ENCODE measurements around the gene MFSD6L. TPM values are rescaled to one million over a fixed set of nuclear protein-coding genes. Genes with fewer than 3 reads are reported as not detected.
A peak's percentile ranks its signal among the peaks of the same experiment; 100 is the strongest.

Gene MFSD6L
- total and polyA plus RNA-seq, 12 donors = 0.03 to 0.28 (median 0.15) TPM; not detected in 7

- no peak for TF ChIP-seq CTCF (IDR thresholded peaks at IDR 0.05)
- Histone ChIP-seq H3K4me3 (no peak overlapping the region), H3K36me3 (peaks cover 0 to 27% (median 0%) of the 10 kb centered on the region in 9 donors), H3K27ac (no peak overlapping the region), H3K4me1 (peaks cover 0 to 23% (median 0%) of the 10 kb centered on the region in 9 donors), H3K27me3 (peaks cover 0 to under 1% (median 0%) of the 10 kb centered on the region in 7 donors), H3K9me3 (no peaks in the 10 kb centered on the region)
- intact Hi-C loops (cut with DNase I) = no loop called here
- 94 to 98% methylated on average over 12 of the region's 12 CpGs for WGBS, 2 donors
- ATAC-seq (no peak), DNase-seq (no peak)
Measured at GRCh38 chr17:8838551-8839095, 39.5 kb upstream of the MFSD6L start.

DNA sequence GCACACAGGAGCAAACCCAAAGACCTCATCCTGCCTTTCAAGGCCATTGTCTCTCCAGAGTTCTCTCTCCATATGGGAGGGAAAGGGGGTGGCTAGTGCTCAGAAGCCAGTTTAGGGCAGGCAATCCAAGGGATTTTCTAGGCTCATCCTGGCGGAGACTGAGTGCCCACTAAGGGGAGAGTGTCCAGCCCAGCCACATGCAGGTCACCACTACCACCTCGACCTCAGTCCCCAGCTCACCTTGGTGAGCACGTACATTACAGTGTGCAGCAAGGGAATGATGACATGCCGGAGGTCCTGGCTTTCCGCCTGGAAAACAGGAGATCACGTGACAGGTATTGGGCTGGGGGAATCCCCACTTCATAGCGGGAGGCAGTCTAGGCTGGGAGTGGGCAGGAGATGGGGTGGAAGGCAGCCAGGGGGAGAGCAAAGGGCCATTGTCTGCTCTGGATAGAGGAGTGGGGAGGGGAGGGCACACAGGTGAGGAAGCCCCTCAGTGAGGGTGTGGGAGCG is 38.5 kb upstream of the MFSD6L start:
- TF ChIP-seq CTCF (IDR thresholded peaks at IDR 0.05) = no peak
- Histone ChIP-seq H3K4me1 (peaks cover 0 to 13% (median 0%) of the 10 kb centered on the region in 9 donors), H3K4me3 (no peak overlapping the region), H3K27ac (no peak overlapping the region), H3K36me3 (peaks cover 0 to 27% (median 0%) of the 10 kb centered on the region in 9 donors), H3K27me3 (peaks cover 0 to 11% (median 5%) of the 10 kb centered on the region in 7 donors), H3K9me3 (no peaks in the 10 kb centered on the region)
- WGBS, 2 donors = 31 to 36% methylated on average over 8 of the region's 8 CpGs
- peak; percentile 7 to 74 (median 55) for ATAC-seq
- intact Hi-C loops (cut with DNase I) = no loop called here
- DNase-seq = peak in 1 of 2 donors; percentile 31

DNA sequence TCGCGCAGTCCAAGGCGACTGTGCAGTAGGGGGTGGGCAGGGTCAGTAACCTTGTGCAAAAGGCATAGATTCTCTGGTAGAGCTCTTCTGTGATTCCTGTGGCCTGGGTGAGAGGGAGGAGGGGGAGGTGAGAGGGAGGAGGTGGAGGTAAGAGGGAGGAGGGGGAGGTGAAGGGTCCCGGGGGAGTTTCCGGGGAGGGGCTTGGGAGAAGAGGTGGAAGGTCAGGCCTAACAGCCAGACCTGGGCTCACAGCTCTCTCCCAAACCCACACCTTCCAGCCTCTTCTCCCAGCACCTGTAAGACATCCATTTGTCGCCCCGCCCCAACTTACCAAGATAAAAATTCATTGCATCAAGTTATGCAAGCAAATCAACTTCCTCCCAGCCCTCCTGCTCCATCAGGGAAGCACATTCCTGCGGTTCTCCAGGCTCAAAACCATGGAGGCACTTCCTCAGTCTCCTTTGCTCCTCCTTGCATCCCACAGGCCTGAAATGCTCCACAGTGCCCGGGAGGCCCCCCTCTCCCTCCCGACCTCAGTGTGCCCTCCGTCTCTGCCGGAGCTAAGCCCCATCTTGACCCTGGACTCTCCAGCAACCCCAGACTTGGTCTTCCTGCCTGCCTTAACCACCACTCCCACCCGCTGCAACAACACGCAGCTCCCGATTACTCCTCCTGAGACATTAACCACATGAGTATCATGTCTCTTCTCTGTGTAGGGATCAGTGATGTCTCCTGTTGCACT is 37.8 kb upstream of the MFSD6L start:
- intact Hi-C loops (cut with DNase I) = no loop called here

More for the DNA sequence above, 37.8 kb upstream of the MFSD6L start:
- H3K9me3 ChIP-seq = no peaks in the 10 kb centered on the region
- H3K36me3 ChIP-seq = peaks cover 0 to 27% (median 0%) of the 10 kb centered on the region in 9 donors
- ATAC-seq (peak in 1 of 8 donors; percentile 50), DNase-seq (no peak)
- no peak overlapping the region for H3K27ac ChIP-seq
- H3K4me1 ChIP-seq = peaks cover 0 to 12% (median 0%) of the 10 kb centered on the region in 9 donors
- TF ChIP-seq CTCF (IDR thresholded peaks at IDR 0.05) = no peak
- H3K27me3 ChIP-seq = peaks cover 0 to 14% (median 5%) of the 10 kb centered on the region in 7 donors
- 76 to 81% methylated on average over 13 to 15 of the region's 15 CpGs for WGBS, 2 donors
- H3K4me3 ChIP-seq = no peak overlapping the region
